H9 (cell line): ENCODE results near the gene SEC61A1. TPM values are rescaled to one million over a fixed set of nuclear protein-coding genes. Genes with fewer than 3 reads are reported as not detected.

Experiments used
- DNase-seq: peaks from one replicate; pipeline ENCODE4 v3.0.0-alpha.2; 2017
- H2AFZ ChIP-seq: one replicate; pipeline ENCODE4 v1.6.1; 2013; ENCODE audit warnings: mild to moderate bottlenecking, low read length, control low read depth, moderate library complexity
- H2AK5ac ChIP-seq: 2 replicates; pipeline ENCODE4 v1.6.1; 2013; ENCODE audit warnings: low read length, control low read depth, mixed read lengths; ENCODE audit not compliant: insufficient read length
- H2BK120ac ChIP-seq: one replicate; pipeline ENCODE4 v1.6.1; 2013; ENCODE audit warnings: low read depth, mild to moderate bottlenecking, low read length, control low read depth, inconsistent platforms; ENCODE audit not compliant: poor library complexity, severe bottlenecking
- H2BK12ac ChIP-seq: 2 replicates; pipeline ENCODE4 v1.6.1; 2013; ENCODE audit warnings: low read length, control low read depth, mixed read lengths, low read depth; ENCODE audit not compliant: insufficient read length
- H2BK15ac ChIP-seq: 2 replicates; pipeline ENCODE4 v1.6.1; 2013; ENCODE audit warnings: low read depth, low read length, control low read depth
- H2BK20ac ChIP-seq: one replicate; pipeline ENCODE4 v1.6.1; 2013; ENCODE audit warnings: low read depth, mild to moderate bottlenecking, low read length, control low read depth, inconsistent platforms; ENCODE audit not compliant: poor library complexity, severe bottlenecking
- H2BK5ac ChIP-seq: 2 replicates; pipeline ENCODE4 v1.6.1; 2013; ENCODE audit warnings: low read length, control low read depth, mixed read lengths; ENCODE audit not compliant: insufficient read length
- H3K14ac ChIP-seq: 2 replicates; pipeline ENCODE4 v1.6.1; 2013; ENCODE audit warnings: low read length, control low read depth; ENCODE audit not compliant: insufficient read depth
- H3K18ac ChIP-seq: 2 replicates; pipeline ENCODE4 v1.6.1; 2013; ENCODE audit warnings: low read depth, mild to moderate bottlenecking, mixed read lengths, low read length, control low read depth; ENCODE audit not compliant: insufficient read length
- H3K23ac ChIP-seq: 2 replicates; pipeline ENCODE4 v1.6.1; 2013; ENCODE audit warnings: low read length, control low read depth, mixed read lengths, low read depth; ENCODE audit not compliant: insufficient read length
- H3K23me2 ChIP-seq: 2 replicates; pipeline ENCODE4 v1.6.1; 2013; ENCODE audit warnings: low read depth, mild to moderate bottlenecking, mixed read lengths, low read length, control low read depth; ENCODE audit not compliant: insufficient read length, poor library complexity, severe bottlenecking
- H3K27ac ChIP-seq: 2 replicates; pipeline ENCODE4 v1.5.1; 2013; ENCODE audit warnings: low read length, control low read depth, mixed read lengths, low read depth; ENCODE audit not compliant: insufficient read length
- H3K27me3 ChIP-seq: 2 replicates; pipeline ENCODE4 v1.6.1; 2013; ENCODE audit warnings: low read length, control low read depth, inconsistent platforms; ENCODE audit not compliant: insufficient read depth
- H3K4ac ChIP-seq: 2 replicates; pipeline ENCODE4 v1.6.1; 2013; ENCODE audit warnings: low read depth, mild to moderate bottlenecking, control low read depth, inconsistent platforms, low read length, moderate library complexity
- H3K4me1 ChIP-seq: 2 replicates; pipeline ENCODE4 v1.6.1; 2013; ENCODE audit warnings: low read length, control low read depth, inconsistent platforms; ENCODE audit not compliant: insufficient read depth
- H3K4me2 ChIP-seq: 2 replicates; pipeline ENCODE4 v1.6.1; 2013; ENCODE audit warnings: low read length, control low read depth, mixed read lengths; ENCODE audit not compliant: insufficient read length, insufficient read depth
- H3K56ac ChIP-seq: 2 replicates; pipeline ENCODE4 v1.6.1; 2013; ENCODE audit warnings: low read depth, mild to moderate bottlenecking, mixed read lengths, low read length, control low read depth; ENCODE audit not compliant: insufficient read length
- H3K79me1 ChIP-seq: 2 replicates; pipeline ENCODE4 v1.6.1; 2013; ENCODE audit warnings: low read depth, mild to moderate bottlenecking, moderate library complexity, low read length, control low read depth, inconsistent platforms; ENCODE audit not compliant: insufficient read depth, poor library complexity, severe bottlenecking
- H3K79me2 ChIP-seq: 2 replicates; pipeline ENCODE4 v1.6.1; 2013; ENCODE audit warnings: low read length, control low read depth, inconsistent platforms; ENCODE audit not compliant: insufficient read depth
- H3K9ac ChIP-seq: 2 replicates; pipeline ENCODE4 v1.6.1; 2013; ENCODE audit warnings: low read length, control low read depth, mixed read lengths; ENCODE audit not compliant: insufficient read length; ENCODE audit errors: extremely low read depth
- H3K9me3 ChIP-seq: one replicate; pipeline ENCODE4 v1.6.1; 2013; ENCODE audit warnings: low read depth, low read length, inconsistent platforms; ENCODE audit not compliant: control insufficient read depth
- H3T11ph ChIP-seq: one replicate; pipeline ENCODE4 v1.6.1; 2013; ENCODE audit warnings: mild to moderate bottlenecking, low read length, control low read depth, inconsistent platforms
- H4K20me1 ChIP-seq: one replicate; pipeline ENCODE4 v1.6.1; 2013; ENCODE audit not compliant: control insufficient read depth, insufficient read length, insufficient read depth
- H4K5ac ChIP-seq: 2 replicates; pipeline ENCODE4 v1.6.1; 2013; ENCODE audit warnings: low read depth, mild to moderate bottlenecking, mixed read lengths, low read length, control low read depth; ENCODE audit not compliant: insufficient read length
- H4K8ac ChIP-seq: replicated peaks from 2 replicates; pipeline ENCODE4 v1.6.1; 2013; ENCODE audit warnings: low read length, control low read depth, mixed read lengths, low read depth; ENCODE audit not compliant: insufficient read length
- H4K91ac ChIP-seq: 2 replicates; pipeline ENCODE4 v1.6.1; 2013; ENCODE audit warnings: low read depth, mild to moderate bottlenecking, moderate library complexity, mixed read lengths, low read length, control low read depth; ENCODE audit not compliant: insufficient read length
- H3K27ac Mint-ChIP-seq, 3 experiments: 2 replicates in 2 of 3; 3 replicates in 1 of 3; pipeline ENCODE4 v1.8.0; 2020 to 2021; ENCODE audit warnings: mixed read lengths in 3 of 3, mild to moderate bottlenecking in 1 of 3, moderate library complexity in 1 of 3
- H3K27me3 Mint-ChIP-seq: 2 replicates; pipeline ENCODE4 v1.8.0; 2021; ENCODE audit warnings: low read depth, mild to moderate bottlenecking, moderate library complexity, mixed read lengths
- H3K36me3 Mint-ChIP-seq, 3 experiments: 2 replicates in 2 of 3; 3 replicates in 1 of 3; pipeline ENCODE4 v1.8.0; 2020 to 2021; ENCODE audit warnings: low read depth in 3 of 3, mixed read lengths in 3 of 3; ENCODE audit not compliant: insufficient read depth in 1 of 3
- H3K4me1 Mint-ChIP-seq, 2 experiments: 2 replicates each; pipeline ENCODE4 v1.8.0; 2020; ENCODE audit warnings: mixed read lengths in 2 of 2
- H3K4me3 Mint-ChIP-seq, 2 experiments: 2 replicates in 1 of 2; 3 replicates in 1 of 2; pipeline ENCODE4 v1.8.0; 2020 to 2021; ENCODE audit warnings: mild to moderate bottlenecking in 2 of 2, mixed read lengths in 2 of 2, moderate library complexity in 1 of 2
- H3K9me3 Mint-ChIP-seq, 2 experiments: 2 replicates in 1 of 2; 3 replicates in 1 of 2; pipeline ENCODE4 v1.8.0; 2020; ENCODE audit warnings: mild to moderate bottlenecking in 2 of 2, mixed read lengths in 2 of 2, moderate library complexity in 1 of 2
- CTCF ChIP-seq: fragments of 200-600 bp; sonication (generic); conservative IDR thresholded peaks from 3 replicates; pipeline ENCODE4 v1.8.0; 2021; ENCODE audit warnings: antibody characterized with exemption, mild to moderate bottlenecking
- WGBS: extraction: QIAGEN DNeasy Blood & Tissue Kit; methylation state at CpG from one replicate; pipeline ENCODE4 v1.1.7; 2013; ENCODE audit warnings: missing lambda C conversion rate, low lambda C conversion rate, mixed read lengths; ENCODE audit not compliant: insufficient read length; ENCODE audit errors: extremely low coverage; 5-methylcytosine and 5-hydroxymethylcytosine counted together
- total RNA-seq: library from RNA; stranded (reverse); gene quantifications from 2 replicates; pipeline ENCODE4 v1.2.1, GENCODE V29; 2021

The SEC61A1 gene
- total RNA-seq, 1 experiment from 2014 or later, result 146 TPM

DNA sequence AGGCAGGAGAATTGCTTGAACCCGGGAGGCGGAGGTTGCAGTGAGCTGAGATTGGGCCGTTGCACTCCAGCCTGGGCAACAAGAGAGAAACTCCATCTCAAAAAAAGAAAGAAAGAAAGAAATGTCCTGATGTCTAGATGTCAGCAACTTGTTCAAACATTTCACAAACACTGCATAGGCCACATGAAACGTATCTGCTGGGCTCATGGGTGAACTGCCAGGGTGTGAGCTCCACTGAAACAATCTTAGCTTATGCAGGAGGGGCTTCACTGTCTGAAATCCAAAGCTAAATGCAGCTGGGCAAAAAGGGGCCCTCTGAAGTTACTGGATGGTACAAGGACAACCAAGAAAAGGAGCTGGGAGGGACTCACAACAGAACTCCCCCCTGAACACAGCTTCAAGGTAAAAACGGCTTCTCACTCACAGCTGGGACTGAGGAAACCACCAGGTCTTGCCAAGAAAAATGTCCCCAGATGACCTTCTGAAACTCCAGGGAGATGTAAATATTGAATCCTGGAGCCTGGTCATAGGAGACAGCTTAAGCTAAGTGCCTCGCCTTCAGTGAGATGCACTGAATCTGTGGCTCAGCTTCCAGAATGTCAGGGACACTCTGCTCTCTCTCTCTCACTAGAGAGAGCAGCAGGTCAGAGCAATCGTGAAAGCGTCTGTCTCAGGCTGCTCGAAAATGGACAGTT, 31.9 kb downstream of the SEC61A1 start:
- Histone ChIP-seq H2BK15ac (no peak overlapping the region), H3K27ac (no peak overlapping the region), H2BK12ac (no peak overlapping the region), H3K9ac (no peak overlapping the region), H3K4me2 (no peak overlapping the region), H4K91ac (no peak overlapping the region), H3K23me2 (no peaks in the 10 kb centered on the region), H2BK5ac (no peak overlapping the region), H3K9me3 (no peaks in the 10 kb centered on the region), H2AFZ (no peak overlapping the region), H4K5ac (no peak overlapping the region), H3K27me3 (no peaks in the 10 kb centered on the region), H3K56ac (no peak overlapping the region), H3K14ac (no peak overlapping the region), H3K4ac (no peak overlapping the region), H3K18ac (no peak overlapping the region), H3K23ac (no peak overlapping the region), H4K8ac (no peak overlapping the region), H2BK120ac (no peak overlapping the region), H3K79me1 (no peaks in the 10 kb centered on the region), H3T11ph (no peak overlapping the region), H4K20me1 (no peaks in the 10 kb centered on the region), H3K79me2 (no peaks in the 10 kb centered on the region), H2AK5ac (no peak overlapping the region), H2BK20ac (no peak overlapping the region), H3K4me1 (no peaks in the 10 kb centered on the region)
- Mint-ChIP-seq H3K27ac (no peak overlapping the region), H3K4me3 (no peak overlapping the region), H3K27me3 (no peaks in the 10 kb centered on the region; the same call in 1 of the 2 replicates), H3K36me3 (peaks cover 34 to 85% (median 84%) of the 10 kb centered on the region in 3 experiments; a peak in 6 of 7 replicates), H3K9me3 (no peaks in the 10 kb centered on the region), H3K4me1 (no peaks in the 10 kb centered on the region)
- DNase-seq, result no peak
- no CpG with 5 or more reads among the region's 9 CpGs for WGBS
- no peak for TF ChIP-seq CTCF
